HG02852 (cell line): ENCODE data around the gene OTOS.

ENCODE experiments used
- ATAC-seq: cut with Tn5 transposase; IDR thresholded peaks from one replicate; pipeline ENCODE4 v1.9.1; 2021; ENCODE audit warnings: mild to moderate bottlenecking, moderate library complexity; ENCODE audit not compliant: unreplicated experiment

The OTOS gene

GRCh38 chr2:240137596-240138253, 2.7 kb downstream of the OTOS start:
- ATAC-seq, result no peak

GRCh38 chr2:240136671-240137292, 3.7 kb downstream of the OTOS start:
- peak; percentile 14 for ATAC-seq

GRCh38 chr2:240136013-240136670, 4.3 kb downstream of the OTOS start, which contains the start of gene COPS9:
Gene COPS9, minus strand, starts transcription at chr2:240136305. Its CDS starts 21 bp downstream, at chr2:240136284.
- ATAC-seq, result peak; percentile 93

GRCh38 chr2:240135706-240136012, 4.8 kb downstream of the OTOS start:
- peak; percentile 29 for ATAC-seq

GRCh38 chr2:240134956-240135520, 5.4 kb downstream of the OTOS start:
- no peak for ATAC-seq

- no peak for ATAC-seq
Measured at GRCh38 chr2:240134466-240134865, 6.0 kb downstream of the OTOS start.

GRCh38 chr2:240133401-240133800, 7.1 kb downstream of the OTOS start:
- no peak for ATAC-seq

- no peak for ATAC-seq
Measured at GRCh38 chr2:240132651-240132980, 7.8 kb downstream of the OTOS start.

GRCh38 chr2:240131941-240132650, 8.4 kb downstream of the OTOS start:
- no peak for ATAC-seq

- no peak for ATAC-seq
Measured at GRCh38 chr2:240131296-240131695, 9.2 kb downstream of the OTOS start.

- ATAC-seq, result no peak
Measured at GRCh38 chr2:240130393-240131195, 9.9 kb downstream of the OTOS start.

- ATAC-seq, result no peak
Measured at GRCh38 chr2:240129731-240130392, 10.6 kb downstream of the OTOS start.

- ATAC-seq, result no peak
Measured at GRCh38 chr2:240129311-240129710, 11.1 kb downstream of the OTOS start.

GRCh38 chr2:240128608-240129145, 11.8 kb downstream of the OTOS start:
- ATAC-seq, result no peak

- ATAC-seq, result no peak
Measured at GRCh38 chr2:240127911-240128607, 12.4 kb downstream of the OTOS start.

- no peak for ATAC-seq
Measured at GRCh38 chr2:240127191-240127750, 13.2 kb downstream of the OTOS start.

- ATAC-seq, result no peak
Measured at GRCh38 chr2:240126731-240127130, 13.7 kb downstream of the OTOS start.

- ATAC-seq, result no peak
Measured at GRCh38 chr2:240125742-240126141, 14.7 kb downstream of the OTOS start.

GRCh38 chr2:240124651-240125030, 15.8 kb downstream of the OTOS start:
- ATAC-seq, result no peak
